ENCODE results near the gene AANAT. TPM values are rescaled to one million over a fixed set of nuclear protein-coding genes. Genes with fewer than 3 reads are reported as not detected.

Gene AANAT
- total RNA-seq, 2 donors from 2014 or later = not detected

GRCh38 chr17:76466775-76467130 lies 650 bp upstream of the AANAT start:
- TF ChIP-seq CTCF (IDR thresholded peaks at IDR 0.05) = no peak
- ATAC-seq (ENCODE audit: insufficient number of reproducible peaks, low FRiP score, low read depth) = no peak
- H3K36me3 ChIP-seq = no peaks in the 10 kb centered on the region
- H3K9me3 ChIP-seq = no peaks in the 10 kb centered on the region
- H3K4me3 ChIP-seq = no peak overlapping the region
- DNase-seq (ENCODE audit: low spot score) = no peak
- no peaks in the 10 kb centered on the region for H3K4me1 ChIP-seq (ENCODE audit: control insufficient read depth in 1 of 2, low read depth in 2 of 2)
- no peak overlapping the region for H3K27ac ChIP-seq
- no peaks in the 10 kb centered on the region for H3K27me3 ChIP-seq (replicated peaks; ENCODE audit: insufficient read depth)

- Histone ChIP-seq H3K36me3 (peaks cover 6% of the 10 kb centered on the region), H3K4me3 (no peak overlapping the region), H3K4me1 (ENCODE audit: control insufficient read depth in 1 of 2, low read depth in 2 of 2) (no peaks in the 10 kb centered on the region), H3K27me3 (replicated peaks; ENCODE audit: insufficient read depth) (no peaks in the 10 kb centered on the region), H3K27ac (no peak overlapping the region), H3K9me3 (no peaks in the 10 kb centered on the region)
- DNase-seq (ENCODE audit: low spot score) = no peak
- no peak for TF ChIP-seq CTCF (IDR thresholded peaks at IDR 0.05)
- ATAC-seq (ENCODE audit: insufficient number of reproducible peaks, low FRiP score, low read depth) = no peak
Observed at GRCh38 chr17:76467809-76468633, 618 bp downstream of the AANAT start.

GRCh38 chr17:76468634-76469010 lies 1.2 kb downstream of the AANAT start:
- no peaks in the 10 kb centered on the region for H3K4me1 ChIP-seq (ENCODE audit: control insufficient read depth in 1 of 2, low read depth in 2 of 2)
- no peak overlapping the region for H3K4me3 ChIP-seq
- no peak for ATAC-seq (ENCODE audit: insufficient number of reproducible peaks, low FRiP score, low read depth)
- no peak for DNase-seq (ENCODE audit: low spot score)
- H3K36me3 ChIP-seq = peaks cover 6% of the 10 kb centered on the region
- H3K27me3 ChIP-seq (replicated peaks; ENCODE audit: insufficient read depth) = no peaks in the 10 kb centered on the region
- no peak for TF ChIP-seq CTCF (IDR thresholded peaks at IDR 0.05)
- no peak overlapping the region for H3K27ac ChIP-seq
- H3K9me3 ChIP-seq = no peaks in the 10 kb centered on the region

- H3K4me3 ChIP-seq = no peak overlapping the region
- H3K27me3 ChIP-seq (replicated peaks; ENCODE audit: insufficient read depth) = no peaks in the 10 kb centered on the region
- DNase-seq (ENCODE audit: low spot score) = no peak
- peaks cover 6% of the 10 kb centered on the region for H3K36me3 ChIP-seq
- no peak overlapping the region for H3K27ac ChIP-seq
- ATAC-seq (ENCODE audit: insufficient number of reproducible peaks, low FRiP score, low read depth) = no peak
- TF ChIP-seq CTCF (IDR thresholded peaks at IDR 0.05) = no peak
- H3K9me3 ChIP-seq = no peaks in the 10 kb centered on the region
- no peaks in the 10 kb centered on the region for H3K4me1 ChIP-seq (ENCODE audit: control insufficient read depth in 1 of 2, low read depth in 2 of 2)
Observed at GRCh38 chr17:76469076-76469990, 1.9 kb downstream of the AANAT start.
